Measurements from ENCODE around the gene DPH1.

Gene DPH1

DNA sequence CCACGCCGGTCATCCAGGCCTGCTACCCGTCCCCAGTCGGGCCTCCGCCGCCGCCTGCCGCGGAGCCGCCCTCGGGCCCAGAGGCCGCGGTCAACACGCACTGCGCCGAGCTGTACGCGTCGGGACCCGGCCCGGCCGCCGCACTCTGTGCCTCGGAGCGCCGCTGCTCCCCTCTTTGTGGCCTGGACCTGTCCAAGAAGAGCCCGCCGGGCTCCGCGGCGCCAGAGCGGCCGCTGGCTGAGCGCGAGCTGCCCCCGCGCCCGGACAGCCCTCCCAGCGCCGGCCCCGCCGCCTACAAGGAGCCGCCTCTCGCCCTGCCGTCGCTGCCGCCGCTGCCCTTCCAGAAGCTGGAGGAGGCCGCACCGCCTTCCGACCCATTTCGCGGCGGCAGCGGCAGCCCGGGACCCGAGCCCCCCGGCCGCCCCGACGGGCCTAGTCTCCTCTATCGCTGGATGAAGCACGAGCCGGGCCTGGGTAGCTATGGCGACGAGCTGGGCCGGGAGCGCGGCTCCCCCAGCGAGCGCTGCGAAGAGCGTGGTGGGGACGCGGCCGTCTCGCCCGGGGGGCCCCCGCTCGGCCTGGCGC is 27.3 kb downstream of the DPH1 start:
- TF ChIP-seq, protein P1, sequence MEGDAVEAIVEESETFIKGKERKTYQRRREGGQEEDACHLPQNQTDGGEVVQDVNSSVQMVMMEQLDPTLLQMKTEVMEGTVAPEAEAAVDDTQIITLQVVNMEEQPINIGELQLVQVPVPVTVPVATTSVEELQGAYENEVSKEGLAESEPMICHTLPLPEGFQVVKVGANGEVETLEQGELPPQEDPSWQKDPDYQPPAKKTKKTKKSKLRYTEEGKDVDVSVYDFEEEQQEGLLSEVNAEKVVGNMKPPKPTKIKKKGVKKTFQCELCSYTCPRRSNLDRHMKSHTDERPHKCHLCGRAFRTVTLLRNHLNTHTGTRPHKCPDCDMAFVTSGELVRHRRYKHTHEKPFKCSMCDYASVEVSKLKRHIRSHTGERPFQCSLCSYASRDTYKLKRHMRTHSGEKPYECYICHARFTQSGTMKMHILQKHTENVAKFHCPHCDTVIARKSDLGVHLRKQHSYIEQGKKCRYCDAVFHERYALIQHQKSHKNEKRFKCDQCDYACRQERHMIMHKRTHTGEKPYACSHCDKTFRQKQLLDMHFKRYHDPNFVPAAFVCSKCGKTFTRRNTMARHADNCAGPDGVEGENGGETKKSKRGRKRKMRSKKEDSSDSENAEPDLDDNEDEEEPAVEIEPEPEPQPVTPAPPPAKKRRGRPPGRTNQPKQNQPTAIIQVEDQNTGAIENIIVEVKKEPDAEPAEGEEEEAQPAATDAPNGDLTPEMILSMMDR (conservative IDR thresholded peaks at IDR 0.05) = no peak
- H3K27ac ChIP-seq = no peak overlapping the region

DNA sequence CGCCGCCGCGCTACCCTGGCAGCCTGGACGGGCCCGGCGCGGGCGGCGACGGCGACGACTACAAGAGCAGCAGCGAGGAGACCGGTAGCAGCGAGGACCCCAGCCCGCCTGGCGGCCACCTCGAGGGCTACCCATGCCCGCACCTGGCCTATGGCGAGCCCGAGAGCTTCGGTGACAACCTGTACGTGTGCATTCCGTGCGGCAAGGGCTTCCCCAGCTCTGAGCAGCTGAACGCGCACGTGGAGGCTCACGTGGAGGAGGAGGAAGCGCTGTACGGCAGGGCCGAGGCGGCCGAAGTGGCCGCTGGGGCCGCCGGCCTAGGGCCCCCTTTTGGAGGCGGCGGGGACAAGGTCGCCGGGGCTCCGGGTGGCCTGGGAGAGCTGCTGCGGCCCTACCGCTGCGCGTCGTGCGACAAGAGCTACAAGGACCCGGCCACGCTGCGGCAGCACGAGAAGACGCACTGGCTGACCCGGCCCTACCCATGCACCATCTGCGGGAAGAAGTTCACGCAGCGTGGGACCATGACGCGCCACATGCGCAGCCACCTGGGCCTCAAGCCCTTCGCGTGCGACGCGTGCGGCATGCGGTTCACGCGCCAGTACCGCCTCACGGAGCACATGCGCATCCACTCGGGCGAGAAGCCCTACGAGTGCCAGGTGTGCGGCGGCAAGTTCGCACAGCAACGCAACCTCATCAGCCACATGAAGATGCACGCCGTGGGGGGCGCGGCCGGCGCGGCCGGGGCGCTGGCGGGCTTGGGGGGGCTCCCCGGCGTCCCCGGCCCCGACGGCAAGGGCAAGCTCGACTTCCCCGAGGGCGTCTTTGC is 28.0 kb downstream of the DPH1 start:
- no peak overlapping the region for H3K27ac ChIP-seq
- TF ChIP-seq, protein P1 (conservative IDR thresholded peaks at IDR 0.05) = no peak

DNA sequence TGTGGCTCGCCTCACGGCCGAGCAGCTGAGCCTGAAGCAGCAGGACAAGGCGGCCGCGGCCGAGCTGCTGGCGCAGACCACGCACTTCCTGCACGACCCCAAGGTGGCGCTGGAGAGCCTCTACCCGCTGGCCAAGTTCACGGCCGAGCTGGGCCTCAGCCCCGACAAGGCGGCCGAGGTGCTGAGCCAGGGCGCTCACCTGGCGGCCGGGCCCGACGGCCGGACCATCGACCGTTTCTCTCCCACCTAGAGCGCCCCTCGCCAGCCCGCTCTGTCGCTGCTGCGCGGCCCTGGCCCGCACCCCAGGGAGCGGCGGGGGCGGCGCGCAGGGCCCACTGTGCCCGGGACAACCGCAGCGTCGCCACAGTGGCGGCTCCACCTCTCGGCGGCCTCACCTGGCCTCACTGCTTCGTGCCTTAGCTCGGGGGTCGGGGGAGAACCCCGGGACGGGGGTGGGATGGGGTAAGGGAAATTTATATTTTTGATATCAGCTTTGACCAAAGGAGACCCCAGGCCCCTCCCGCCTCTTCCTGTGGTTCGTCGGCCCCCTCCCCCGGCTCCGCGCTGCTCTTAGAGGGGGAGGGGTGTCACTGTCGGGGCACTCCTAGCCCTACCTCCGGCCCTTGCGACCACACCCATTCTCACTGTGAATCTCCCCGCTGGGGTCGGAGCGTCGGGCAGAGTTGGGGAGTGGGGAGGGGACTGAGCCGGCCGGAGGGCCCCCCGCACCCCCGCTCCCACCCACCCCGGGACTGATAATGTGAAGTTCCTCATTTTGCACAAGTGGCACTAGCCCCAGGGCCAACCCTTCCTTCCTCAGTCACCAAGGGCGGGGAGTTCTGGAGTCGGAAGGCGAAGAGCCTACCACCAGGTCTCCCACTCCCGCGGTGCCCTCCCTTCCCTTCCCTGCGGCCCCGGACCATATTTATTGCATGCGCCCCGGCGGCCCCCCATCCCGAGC is 28.9 kb downstream of the DPH1 start:
- no peak overlapping the region for H3K27ac ChIP-seq
- TF ChIP-seq, protein P1 (conservative IDR thresholded peaks at IDR 0.05) = peak; percentile 53; the same call in 1 of the 2 replicates

DNA sequence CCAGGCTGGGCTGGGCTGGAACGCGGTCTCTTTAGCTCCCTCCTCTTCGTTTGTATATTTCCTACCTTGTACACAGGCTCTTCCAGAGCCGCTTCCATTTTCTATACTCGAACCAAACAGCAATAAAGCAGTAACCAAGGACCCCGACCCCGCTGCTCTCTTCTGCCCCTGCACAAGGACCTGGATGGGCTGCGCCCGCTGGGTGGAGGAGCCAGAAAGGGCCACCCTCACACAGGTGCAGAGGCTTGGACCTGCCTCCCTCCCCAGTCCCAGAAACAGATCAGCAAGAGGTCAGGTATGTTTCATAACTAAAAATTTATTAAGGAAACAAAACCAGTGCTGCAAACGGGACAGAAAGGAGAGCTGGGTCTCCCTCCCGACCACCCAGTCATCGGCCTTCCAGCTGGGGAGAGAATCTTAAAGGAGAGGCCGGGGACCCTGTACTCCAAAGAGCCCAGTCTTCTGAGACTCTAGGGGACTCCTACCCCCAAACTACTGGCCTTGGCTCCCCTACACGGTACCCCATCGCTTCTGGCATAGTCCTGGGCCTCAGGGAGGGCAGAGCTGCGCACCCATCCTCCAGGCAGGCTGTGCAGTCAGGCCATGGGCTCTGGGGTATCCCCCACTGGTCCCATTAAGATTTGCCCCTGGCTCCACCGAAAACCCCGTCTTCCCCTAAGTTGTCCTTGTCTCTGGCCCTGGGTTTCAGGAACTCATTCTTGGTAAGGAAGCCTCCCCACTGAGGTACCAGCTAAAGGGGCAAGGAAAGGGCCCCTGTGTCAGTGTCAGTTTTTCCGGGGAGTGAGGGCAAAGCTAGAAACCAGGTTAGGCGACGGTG is 29.8 kb downstream of the DPH1 start:
- H3K27ac ChIP-seq = no peak overlapping the region
- TF ChIP-seq, protein P1 (conservative IDR thresholded peaks at IDR 0.05) = no peak

DNA sequence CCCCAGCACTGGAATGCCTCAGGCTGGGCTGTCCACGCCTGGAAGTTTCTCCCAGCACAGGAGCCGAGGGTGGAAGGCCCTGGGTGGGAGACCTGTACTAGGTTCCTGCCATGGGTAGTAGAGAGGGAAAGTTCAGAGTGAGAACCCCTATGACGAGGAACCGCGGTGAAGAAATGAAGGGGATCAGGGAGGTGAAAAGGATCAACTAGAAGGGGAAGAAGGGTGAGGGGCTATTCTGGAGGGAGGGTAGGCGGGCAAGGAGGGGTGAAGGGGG is 30.4 kb downstream of the DPH1 start:
- TF ChIP-seq, protein P1 (conservative IDR thresholded peaks at IDR 0.05) = no peak
- no peak overlapping the region for H3K27ac ChIP-seq

DNA sequence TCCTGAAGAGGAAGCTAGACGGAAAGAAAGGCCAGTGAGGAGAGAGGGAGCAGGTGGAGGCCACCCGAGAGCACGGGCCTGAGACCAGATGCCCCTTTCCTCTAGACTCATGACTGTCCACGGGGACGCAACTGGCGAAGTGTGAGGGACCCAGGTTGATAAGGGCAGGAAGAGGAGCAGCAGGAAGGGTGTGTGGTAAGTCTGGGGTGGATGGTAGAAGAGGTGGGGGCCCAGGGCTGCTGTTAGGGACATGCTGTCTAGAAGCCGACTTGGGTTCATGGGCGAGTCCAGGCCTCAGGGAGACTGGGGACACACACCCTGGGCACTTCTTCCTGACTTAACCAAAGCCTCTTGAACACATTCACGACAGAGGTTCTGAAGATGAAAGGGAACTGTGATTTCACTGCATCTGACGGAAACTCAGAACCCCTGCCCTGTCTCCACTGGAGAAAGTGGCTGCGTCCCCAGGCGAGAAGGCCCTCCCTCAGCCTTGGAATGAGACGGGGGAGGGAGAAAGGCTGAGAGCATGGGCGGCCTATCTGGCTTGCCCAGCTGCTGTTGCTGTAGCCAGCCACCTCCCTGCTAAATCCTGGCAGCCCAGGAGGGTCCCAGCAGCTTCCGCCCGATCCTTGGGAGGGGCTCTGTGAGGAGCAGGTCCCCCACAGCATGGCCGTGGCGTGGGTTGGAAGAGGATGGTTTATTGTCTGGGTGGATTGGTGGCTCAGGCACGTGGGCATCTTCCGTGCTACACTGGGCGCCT is 30.9 kb downstream of the DPH1 start:
- no peak overlapping the region for H3K27ac ChIP-seq

More for the DNA sequence above, 30.9 kb downstream of the DPH1 start:
- TF ChIP-seq, protein P1 (conservative IDR thresholded peaks at IDR 0.05) = no peak
